GM12864 (cell line): Measurements from ENCODE around the gene SMARCC2.

Experiments
- DNase-seq: peaks from one replicate; pipeline ENCODE4 v3.0.0-alpha.2; 2011; ENCODE audit warnings: low read depth
- H3K4me3 ChIP-seq: 2 replicates; pipeline ENCODE4 v1.5.1; 2011; ENCODE audit warnings: mild to moderate bottlenecking, low read depth, low read length, control low read depth
- TF ChIP-seq, protein P1 (sequence below): IDR thresholded peaks from 2 replicates; pipeline ENCODE4 v1.5.1; 2011; ENCODE audit warnings: low read depth, mild to moderate bottlenecking, moderate library complexity, low read length, control low read depth, inconsistent platforms; ENCODE audit errors: missing control alignments

The SMARCC2 gene

DNA sequence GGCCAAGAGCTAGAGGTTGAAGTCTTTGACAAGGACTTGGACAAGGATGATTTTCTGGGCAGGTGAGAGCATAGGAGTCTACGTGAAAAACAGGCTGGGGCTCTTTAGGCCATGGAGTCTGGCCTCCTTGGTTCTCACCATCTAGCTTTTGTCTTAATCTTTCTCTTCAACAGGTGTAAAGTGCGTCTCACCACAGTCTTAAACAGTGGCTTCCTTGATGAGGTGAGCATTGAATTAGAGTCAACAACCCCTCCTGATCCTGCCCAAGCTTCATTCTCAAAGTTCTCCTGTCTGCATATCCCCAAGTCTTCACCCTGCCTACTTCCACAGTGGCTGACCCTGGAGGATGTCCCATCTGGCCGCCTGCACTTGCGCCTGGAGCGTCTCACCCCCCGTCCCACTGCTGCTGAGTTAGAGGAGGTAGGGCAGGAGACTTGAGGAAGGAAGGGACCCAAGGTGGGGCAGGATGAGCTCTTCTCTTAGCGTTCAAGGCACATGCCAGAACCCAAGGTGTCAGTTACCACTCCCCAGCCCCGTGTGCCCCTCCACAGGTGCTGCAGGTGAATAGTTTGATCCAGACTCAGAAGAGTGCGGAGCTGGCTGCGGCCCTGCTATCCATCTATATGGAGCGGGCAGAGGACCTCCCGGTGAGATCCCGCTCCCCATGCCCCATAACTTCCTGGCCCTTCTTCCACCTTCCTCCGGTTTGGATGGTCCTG lies 51.3 kb downstream of the SMARCC2 start:
- TF ChIP-seq, protein P1, sequence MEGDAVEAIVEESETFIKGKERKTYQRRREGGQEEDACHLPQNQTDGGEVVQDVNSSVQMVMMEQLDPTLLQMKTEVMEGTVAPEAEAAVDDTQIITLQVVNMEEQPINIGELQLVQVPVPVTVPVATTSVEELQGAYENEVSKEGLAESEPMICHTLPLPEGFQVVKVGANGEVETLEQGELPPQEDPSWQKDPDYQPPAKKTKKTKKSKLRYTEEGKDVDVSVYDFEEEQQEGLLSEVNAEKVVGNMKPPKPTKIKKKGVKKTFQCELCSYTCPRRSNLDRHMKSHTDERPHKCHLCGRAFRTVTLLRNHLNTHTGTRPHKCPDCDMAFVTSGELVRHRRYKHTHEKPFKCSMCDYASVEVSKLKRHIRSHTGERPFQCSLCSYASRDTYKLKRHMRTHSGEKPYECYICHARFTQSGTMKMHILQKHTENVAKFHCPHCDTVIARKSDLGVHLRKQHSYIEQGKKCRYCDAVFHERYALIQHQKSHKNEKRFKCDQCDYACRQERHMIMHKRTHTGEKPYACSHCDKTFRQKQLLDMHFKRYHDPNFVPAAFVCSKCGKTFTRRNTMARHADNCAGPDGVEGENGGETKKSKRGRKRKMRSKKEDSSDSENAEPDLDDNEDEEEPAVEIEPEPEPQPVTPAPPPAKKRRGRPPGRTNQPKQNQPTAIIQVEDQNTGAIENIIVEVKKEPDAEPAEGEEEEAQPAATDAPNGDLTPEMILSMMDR: no peak
- H3K4me3 ChIP-seq: no peak overlapping the region
- DNase-seq: no peak

DNA sequence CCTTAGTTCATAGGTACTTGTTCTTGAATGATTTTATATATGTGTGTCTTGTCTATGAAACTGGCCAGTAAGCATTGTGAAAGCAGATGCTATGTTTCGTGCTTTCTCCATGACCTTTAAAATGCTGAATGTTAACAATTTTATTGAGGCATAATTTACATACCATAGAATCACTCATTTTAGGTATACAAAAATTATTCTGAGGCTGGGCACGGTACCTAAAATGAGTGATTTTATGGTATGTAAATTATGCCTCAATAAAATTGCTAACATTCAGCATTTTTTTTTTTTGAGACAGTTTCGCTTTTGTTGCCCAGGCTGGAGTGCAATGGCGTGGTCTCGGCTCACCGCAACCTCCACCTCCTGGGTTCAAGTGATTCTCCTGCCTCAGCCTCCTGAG lies 54.4 kb downstream of the SMARCC2 start:
- H3K4me3 ChIP-seq: no peak overlapping the region

DNA sequence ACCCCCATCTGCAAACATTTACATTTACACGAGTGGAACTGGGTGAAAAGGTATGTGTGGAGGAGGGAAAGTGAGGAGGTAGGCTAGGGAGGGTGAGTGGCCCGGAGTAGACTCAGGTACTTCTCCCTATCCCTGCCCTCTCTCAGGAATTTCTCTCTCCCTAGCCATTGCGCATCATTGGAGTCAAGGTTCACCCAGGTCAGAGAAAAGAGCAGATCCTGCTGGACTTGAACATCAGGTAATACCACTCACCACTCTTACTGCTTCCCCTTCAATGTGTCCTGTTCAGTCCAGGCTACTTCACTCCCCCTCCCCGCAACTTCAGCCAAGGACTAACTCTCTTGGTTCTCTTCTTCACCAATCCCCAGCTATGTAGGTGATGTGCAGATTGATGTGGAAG lies 58.4 kb downstream of the SMARCC2 start:
- TF ChIP-seq, protein P1: no peak
- no peak for DNase-seq
- H3K4me3 ChIP-seq: no peak overlapping the region

More for the DNA sequence above, 54.4 kb downstream of the SMARCC2 start:
- TF ChIP-seq, protein P1: no peak
- no peak for DNase-seq

DNA sequence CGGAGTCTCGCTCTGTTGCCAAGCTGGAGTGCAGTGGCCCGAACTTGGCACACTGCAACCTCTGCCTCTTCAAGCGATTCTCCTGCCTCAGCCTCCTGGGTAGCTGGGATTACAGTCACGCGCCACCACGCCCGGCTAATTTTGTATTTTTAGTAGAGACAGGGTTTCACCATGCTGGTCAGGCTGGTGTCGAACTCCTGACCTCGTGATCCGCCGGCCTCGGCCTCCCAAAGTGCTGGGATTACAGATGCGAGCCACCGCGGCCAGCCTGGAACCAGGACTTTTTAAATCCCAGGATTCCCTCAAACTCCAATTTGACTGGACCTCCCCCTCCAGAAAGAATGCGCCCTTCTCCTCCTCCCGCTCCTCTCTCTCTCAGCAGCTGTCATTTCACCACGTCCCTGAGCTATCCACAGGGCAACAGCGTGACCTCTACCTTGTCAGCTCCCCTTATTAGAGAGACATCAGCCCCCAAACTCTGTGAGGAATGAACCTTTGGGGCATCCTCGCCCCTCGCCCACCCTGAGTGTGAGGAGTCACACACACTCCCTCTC lies 59.3 kb downstream of the SMARCC2 start:
- DNase-seq: no peak
- peak overlapping the region; percentile 88; the same call in 1 of the 2 replicates for H3K4me3 ChIP-seq
- TF ChIP-seq, protein P1: no peak

DNA sequence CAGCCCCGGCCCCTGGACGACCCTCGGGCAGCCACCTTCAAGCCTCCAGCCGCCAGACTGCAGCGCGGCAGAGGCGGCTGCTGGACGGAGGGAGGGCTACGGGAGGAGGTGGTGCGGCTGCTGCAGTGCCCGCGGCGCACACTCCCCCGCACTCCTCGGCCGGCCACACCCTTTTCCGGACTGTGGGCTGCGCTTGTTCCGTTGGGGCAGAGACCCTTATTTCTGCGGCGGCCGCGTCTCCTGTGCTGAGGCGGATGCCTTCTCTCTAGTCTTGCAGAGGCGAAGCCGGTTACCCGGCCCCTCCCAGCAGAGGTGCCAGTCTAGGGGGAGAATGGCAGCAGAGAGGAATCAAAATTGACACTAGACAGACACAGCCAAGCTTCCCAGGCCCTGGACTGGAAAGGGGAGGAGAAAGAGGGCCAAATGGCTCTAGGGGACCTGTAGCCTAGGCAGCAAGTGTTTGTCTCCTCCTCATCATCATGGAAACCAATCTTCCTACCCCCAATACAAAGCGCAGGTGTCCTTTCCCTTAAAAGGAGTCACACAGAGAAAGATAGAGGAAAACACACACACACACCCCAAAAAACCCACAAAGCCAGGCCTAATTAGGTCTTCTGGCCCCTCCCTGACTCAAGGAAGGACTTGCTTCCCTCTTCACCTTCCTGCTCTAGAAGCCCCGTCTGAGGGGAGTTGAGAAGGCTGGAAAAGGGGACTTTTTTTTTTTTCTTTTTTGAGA lies 59.9 kb downstream of the SMARCC2 start:
- H3K4me3 ChIP-seq: peak overlapping the region; percentile 88
- DNase-seq: no peak
- TF ChIP-seq, protein P1: no peak

DNA sequence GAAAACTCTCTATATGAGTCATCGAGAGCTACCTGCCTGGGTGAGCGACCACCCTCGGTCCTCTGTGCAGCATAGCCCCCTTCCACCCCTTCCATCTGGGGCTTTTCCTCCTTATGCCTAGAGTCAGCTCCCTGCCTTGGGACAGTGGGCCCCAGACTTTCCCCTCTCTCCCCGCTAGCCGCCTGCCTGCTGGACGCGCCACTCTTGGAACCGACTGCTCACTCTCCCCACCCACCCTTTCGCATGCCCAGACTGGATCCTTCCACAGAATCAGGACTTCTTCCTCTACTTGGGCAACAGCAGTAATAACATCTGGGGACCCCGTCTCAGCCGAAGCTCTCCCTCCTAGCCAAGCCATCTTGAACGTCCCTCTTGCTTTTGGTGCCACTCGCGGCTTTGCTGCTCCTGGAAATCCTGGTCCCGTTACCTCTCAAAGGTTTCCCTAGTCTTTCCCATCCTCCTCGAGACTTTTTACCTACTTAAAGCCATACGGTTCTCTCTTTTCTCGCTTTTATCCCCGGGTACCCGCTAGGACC lies 60.5 kb downstream of the SMARCC2 start:
- peak overlapping the region; percentile 88 for H3K4me3 ChIP-seq
- TF ChIP-seq, protein P1: no peak
- DNase-seq: no peak
